Measurements from ENCODE around the gene GTF2F2.

The GTF2F2 gene

GRCh38 chr13:45327253-45327955, 207.1 kb downstream of the GTF2F2 start:
- POLR2A ChIA-PET = no interaction called here
- CTCF ChIA-PET = no interaction called here
- TF ChIP-seq ELF4 (IDR thresholded peaks at IDR 0.05) (no peak), ARNT (IDR thresholded peaks at IDR 0.05) (no peak), CTBP1 (IDR thresholded peaks at IDR 0.05; ENCODE audit: borderline replicate concordance) (no peak), L3MBTL2 (conservative IDR thresholded peaks at IDR 0.05) (no peak), HDGF (IDR thresholded peaks at IDR 0.05; ENCODE audit: borderline replicate concordance) (no peak), SUZ12 (IDR thresholded peaks at IDR 0.05) (no peak), FOXA1 (IDR thresholded peaks at IDR 0.05) (no peak), FOXM1 (IDR thresholded peaks at IDR 0.05; ENCODE audit: borderline replicate concordance) (no peak), SP1 (IDR thresholded peaks at IDR 0.05) (no peak), BHLHE40 (IDR thresholded peaks at IDR 0.05; ENCODE audit: borderline replicate concordance) (no peak), LEF1 (IDR thresholded peaks at IDR 0.05; ENCODE audit: borderline replicate concordance) (no peak), NFRKB (IDR thresholded peaks at IDR 0.05) (no peak), PKNOX1 (IDR thresholded peaks at IDR 0.05) (no peak), TARDBP (IDR thresholded peaks at IDR 0.05) (no peak), ZNF384 (IDR thresholded peaks at IDR 0.05) (no peak), FOXK2 (IDR thresholded peaks at IDR 0.05) (no peak)
- DNase-seq (ENCODE audit: extremely low spot score) = no peak

GRCh38 chr13:45328661-45329111, 208.4 kb downstream of the GTF2F2 start:
- DNase-seq (ENCODE audit: extremely low spot score) = no peak
- ChIA-PET CTCF (no interaction called here), POLR2A (no interaction called here)
- no peak for TF ChIP-seq LEF1 (IDR thresholded peaks at IDR 0.05; ENCODE audit: borderline replicate concordance)
- TF ChIP-seq TARDBP (IDR thresholded peaks at IDR 0.05) = no peak
- no peak for TF ChIP-seq FOXM1 (IDR thresholded peaks at IDR 0.05; ENCODE audit: borderline replicate concordance)
- TF ChIP-seq NFRKB (IDR thresholded peaks at IDR 0.05) = no peak
- TF ChIP-seq L3MBTL2 (conservative IDR thresholded peaks at IDR 0.05) = no peak
- TF ChIP-seq FOXA1 (IDR thresholded peaks at IDR 0.05) = no peak
- no peak for TF ChIP-seq BHLHE40 (IDR thresholded peaks at IDR 0.05; ENCODE audit: borderline replicate concordance)
- no peak for TF ChIP-seq FOXK2 (IDR thresholded peaks at IDR 0.05)
- TF ChIP-seq ARNT (IDR thresholded peaks at IDR 0.05) = no peak
- no peak for TF ChIP-seq SP1 (IDR thresholded peaks at IDR 0.05)

- ChIA-PET CTCF (no interaction called here), POLR2A (interaction anchor here (0.8 to 1.5 kb wide), 6 partner anchors 9 to 285 kb away, joined by 3 to 5 read pairs (median 3); partner anchors contain the start of genes SLC25A30 and TPT1)
- no peak for DNase-seq (ENCODE audit: extremely low spot score)
- TF ChIP-seq BHLHE40 (IDR thresholded peaks at IDR 0.05; ENCODE audit: borderline replicate concordance) = no peak
Measured at GRCh38 chr13:45331123-45331619, 210.9 kb downstream of the GTF2F2 start.

GRCh38 chr13:45331692-45332035, 211.4 kb downstream of the GTF2F2 start:
- ChIA-PET POLR2A (interaction anchor here (0.9 to 1.5 kb wide), 5 partner anchors 9 to 285 kb away, joined by 3 to 5 read pairs (median 3); partner anchors contain the start of genes SLC25A30 and TPT1), CTCF (no interaction called here)
- TF ChIP-seq FOXA1 (IDR thresholded peaks at IDR 0.05) (no peak), L3MBTL2 (conservative IDR thresholded peaks at IDR 0.05) (no peak), CTBP1 (IDR thresholded peaks at IDR 0.05; ENCODE audit: borderline replicate concordance) (no peak), ZNF384 (IDR thresholded peaks at IDR 0.05) (no peak), ELF4 (IDR thresholded peaks at IDR 0.05) (no peak; the same call in 1 of the 2 replicates)
- DNase-seq (ENCODE audit: extremely low spot score) = no peak

- TF ChIP-seq FOXM1 (IDR thresholded peaks at IDR 0.05; ENCODE audit: borderline replicate concordance) (no peak), ELF4 (IDR thresholded peaks at IDR 0.05) (no peak), PKNOX1 (IDR thresholded peaks at IDR 0.05) (no peak), L3MBTL2 (conservative IDR thresholded peaks at IDR 0.05) (no peak), ARNT (IDR thresholded peaks at IDR 0.05) (no peak), SUZ12 (IDR thresholded peaks at IDR 0.05) (no peak), FOXA1 (IDR thresholded peaks at IDR 0.05) (no peak), LEF1 (IDR thresholded peaks at IDR 0.05; ENCODE audit: borderline replicate concordance) (no peak), ZNF384 (IDR thresholded peaks at IDR 0.05) (no peak), BHLHE40 (IDR thresholded peaks at IDR 0.05; ENCODE audit: borderline replicate concordance) (no peak), CTBP1 (IDR thresholded peaks at IDR 0.05; ENCODE audit: borderline replicate concordance) (no peak), FOXK2 (IDR thresholded peaks at IDR 0.05) (no peak), SP1 (IDR thresholded peaks at IDR 0.05) (no peak), TARDBP (IDR thresholded peaks at IDR 0.05) (no peak), HDGF (IDR thresholded peaks at IDR 0.05; ENCODE audit: borderline replicate concordance) (no peak), NFRKB (IDR thresholded peaks at IDR 0.05) (no peak)
- ChIA-PET POLR2A (interaction anchor here (1.0 to 1.5 kb wide), 4 partner anchors 9 to 86 kb away, joined by 3 to 5 read pairs (median 4); partner anchors contain the start of genes SLC25A30 and TPT1), CTCF (no interaction called here)
- DNase-seq (ENCODE audit: extremely low spot score) = no peak
Measured at GRCh38 chr13:45332036-45332830, 211.9 kb downstream of the GTF2F2 start.

- DNase-seq (ENCODE audit: extremely low spot score) = no peak
- ChIA-PET CTCF (no interaction called here), POLR2A (interaction anchor here (1.0 kb wide), 1 partner anchor 61 kb away, joined by 4 read pairs; no protein-coding TSS in a partner anchor)
- TF ChIP-seq LEF1 (IDR thresholded peaks at IDR 0.05; ENCODE audit: borderline replicate concordance) = no peak
- TF ChIP-seq FOXM1 (IDR thresholded peaks at IDR 0.05; ENCODE audit: borderline replicate concordance) = no peak
- no peak for TF ChIP-seq PKNOX1 (IDR thresholded peaks at IDR 0.05)
- no peak for TF ChIP-seq CTBP1 (IDR thresholded peaks at IDR 0.05; ENCODE audit: borderline replicate concordance)
- TF ChIP-seq TARDBP (IDR thresholded peaks at IDR 0.05) = no peak
- TF ChIP-seq BHLHE40 (IDR thresholded peaks at IDR 0.05; ENCODE audit: borderline replicate concordance) = no peak
- TF ChIP-seq SUZ12 (IDR thresholded peaks at IDR 0.05) = no peak
- no peak for TF ChIP-seq FOXA1 (IDR thresholded peaks at IDR 0.05)
- no peak for TF ChIP-seq ZNF384 (IDR thresholded peaks at IDR 0.05)
- no peak for TF ChIP-seq SP1 (IDR thresholded peaks at IDR 0.05)
- no peak for TF ChIP-seq HDGF (IDR thresholded peaks at IDR 0.05; ENCODE audit: borderline replicate concordance)
- TF ChIP-seq L3MBTL2 (conservative IDR thresholded peaks at IDR 0.05) = no peak
- no peak for TF ChIP-seq ELF4 (IDR thresholded peaks at IDR 0.05)
- TF ChIP-seq NFRKB (IDR thresholded peaks at IDR 0.05) = no peak
- TF ChIP-seq ARNT (IDR thresholded peaks at IDR 0.05) = no peak
Measured at GRCh38 chr13:45332831-45333219, 212.5 kb downstream of the GTF2F2 start.

Data from HEK293T (cell line).